Stomach (tissue), 9 donors: ENCODE measurements around the gene CARMIL1. TPM values are rescaled to one million over a fixed set of nuclear protein-coding genes. Genes with fewer than 3 reads are reported as not detected.
A peak's percentile ranks its signal among the peaks of the same experiment; 100 is the strongest.

Experiments used
- DNase-seq, 2 donors: peaks; one replicate each; pipeline versions ENCODE4 v3.0.0 to v3.0.0-alpha.2; 2013 to 2019
- H3K27ac ChIP-seq, 5 donors: fragments of 200-600 bp in 4 of 5; sonication (generic) in 4 of 5; one replicate each; pipeline ENCODE4 v1.5.1; 2013 to 2019; ENCODE audit warnings: mild to moderate bottlenecking in 1 of 5, moderate library complexity in 1 of 5
- H3K27me3 ChIP-seq, 3 donors: fragments of 200-600 bp; sonication (generic); one replicate each; pipeline ENCODE4 v1.5.1; 2017 to 2019; ENCODE audit warnings: mixed run types in 1 of 3
- H3K36me3 ChIP-seq, 4 donors: fragments of 200-600 bp; sonication (generic); 1 replicate in 3 of 4; 2 replicates in 1 of 4; pipeline ENCODE4 v1.5.1; 2016 to 2019
- H3K4me1 ChIP-seq, 4 donors: fragments of 200-600 bp; sonication (generic); one replicate each; pipeline ENCODE4 v1.5.1; 2016 to 2019
- H3K4me3 ChIP-seq, 4 donors: fragments of 200-600 bp; sonication (generic) in 3 of 4; one replicate each; pipeline ENCODE4 v1.5.1; 2016 to 2019; ENCODE audit warnings: mild to moderate bottlenecking in 1 of 4
- H3K9me3 ChIP-seq, 4 donors: fragments of 200-600 bp; sonication (generic); one replicate each; pipeline ENCODE4 v1.5.1; 2016 to 2019
- EP300 ChIP-seq: sonication (generic); formaldehyde crosslinking; IDR thresholded peaks from one replicate; pipeline ENCODE4 v1.6.1; 2017; ENCODE audit warnings: antibody characterized with exemption
- POLR2A ChIP-seq, 4 donors: fragments of 450-650 bp; IDR thresholded peaks; one replicate each; pipeline ENCODE4 v1.6.1; 2016; ENCODE audit warnings: antibody characterized with exemption in 4 of 4, control low read depth in 2 of 4, mild to moderate bottlenecking in 1 of 4, moderate library complexity in 1 of 4
- POLR2AphosphoS5 ChIP-seq, 3 donors: sonication (generic); formaldehyde crosslinking; IDR thresholded peaks; one replicate each; pipeline ENCODE4 v1.6.1; 2016; ENCODE audit warnings: antibody characterized with exemption in 3 of 3
- WGBS, 5 donors: extraction: QIAGEN DNeasy Blood & Tissue Kit in 3 of 5; methylation state at CpG; one replicate each; pipeline versions ENCODE4 v1.1.5 to v1.1.7; 2013 to 2018; 5-methylcytosine and 5-hydroxymethylcytosine counted together
- intact Hi-C: fragments of 100-400 bp; cut with DNase I; formaldehyde crosslinking; loops from one replicate; pipeline ENCODE4 v1.15.1; 2023; ENCODE audit warnings: low total_unique reads
- polyA plus RNA-seq, 3 donors: library from polyadenylated mRNA; stranded (reverse); fragments of 200-250 nt; gene quantifications; one replicate each; pipeline ENCODE4 v1.2.3, GENCODE V29; 2013
- total RNA-seq, 5 donors: library from RNA; depleted of rRNA; stranded (reverse); fragments of >200 nt; gene quantifications; one replicate each; pipeline versions ENCODE4 v1.1.0 to v1.2.3, GENCODE V29; 2014 to 2016
- TF ChIP-seq, protein P1 (sequence below), 7 experiments: fragments of 450-650 bp in 4 of 7; fragments of 200-600 bp in 3 of 7; sonication (generic) in 3 of 7; IDR thresholded peaks; one replicate each; pipeline ENCODE4 v1.5.1; 2016 to 2019; ENCODE audit warnings: antibody characterized with exemption in 7 of 7, control low read depth in 2 of 7, mild to moderate bottlenecking in 1 of 7
- donor health status: healthy with polysubstance abuse.
- donor health status: Bipolar disorder and iron deficiency.
- donor health status: healthy.

CARMIL1 gene
- total and polyA plus RNA-seq, 8 donors = 10.5 to 42.7 (median 14.9) TPM

DNA sequence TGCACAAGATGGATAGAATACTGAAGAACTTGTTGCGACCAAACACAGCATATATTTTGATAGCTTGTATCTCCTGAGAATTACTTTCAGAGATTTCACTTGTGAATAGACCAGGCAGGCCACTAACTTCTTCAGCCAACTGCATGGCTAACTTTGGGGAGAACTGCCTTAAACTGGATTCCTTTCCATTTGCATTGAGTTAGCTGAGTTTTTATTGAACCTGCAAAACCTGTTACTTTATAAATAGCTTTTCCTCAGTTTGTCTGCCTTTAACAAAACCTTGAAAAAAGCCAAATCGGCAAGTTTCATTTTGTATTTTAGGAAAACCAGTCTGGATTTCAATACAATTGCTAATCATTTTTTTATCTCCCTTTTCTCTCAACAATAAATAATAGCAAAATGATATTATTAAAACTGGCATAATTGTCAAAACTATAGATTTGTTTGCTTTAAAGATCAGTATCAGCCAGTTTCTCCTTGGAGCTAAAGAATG is 300.3 kb downstream of the CARMIL1 start:
- Histone ChIP-seq H3K4me1 (no peaks in the 10 kb centered on the region), H3K27me3 (no peaks in the 10 kb centered on the region), H3K4me3 (no peak overlapping the region), H3K36me3 (peaks cover 4 to 23% (median 10%) of the 10 kb centered on the region in 4 donors), H3K27ac (no peak overlapping the region), H3K9me3 (no peaks in the 10 kb centered on the region)
- intact Hi-C loops = no loop called here
- TF ChIP-seq EP300 = no peak
- TF ChIP-seq POLR2AphosphoS5 (IDR thresholded peaks at IDR 0.05) = no peak
- TF ChIP-seq, protein P1, sequence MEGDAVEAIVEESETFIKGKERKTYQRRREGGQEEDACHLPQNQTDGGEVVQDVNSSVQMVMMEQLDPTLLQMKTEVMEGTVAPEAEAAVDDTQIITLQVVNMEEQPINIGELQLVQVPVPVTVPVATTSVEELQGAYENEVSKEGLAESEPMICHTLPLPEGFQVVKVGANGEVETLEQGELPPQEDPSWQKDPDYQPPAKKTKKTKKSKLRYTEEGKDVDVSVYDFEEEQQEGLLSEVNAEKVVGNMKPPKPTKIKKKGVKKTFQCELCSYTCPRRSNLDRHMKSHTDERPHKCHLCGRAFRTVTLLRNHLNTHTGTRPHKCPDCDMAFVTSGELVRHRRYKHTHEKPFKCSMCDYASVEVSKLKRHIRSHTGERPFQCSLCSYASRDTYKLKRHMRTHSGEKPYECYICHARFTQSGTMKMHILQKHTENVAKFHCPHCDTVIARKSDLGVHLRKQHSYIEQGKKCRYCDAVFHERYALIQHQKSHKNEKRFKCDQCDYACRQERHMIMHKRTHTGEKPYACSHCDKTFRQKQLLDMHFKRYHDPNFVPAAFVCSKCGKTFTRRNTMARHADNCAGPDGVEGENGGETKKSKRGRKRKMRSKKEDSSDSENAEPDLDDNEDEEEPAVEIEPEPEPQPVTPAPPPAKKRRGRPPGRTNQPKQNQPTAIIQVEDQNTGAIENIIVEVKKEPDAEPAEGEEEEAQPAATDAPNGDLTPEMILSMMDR (IDR thresholded peaks at IDR 0.05) = no peak
- no peak for TF ChIP-seq POLR2A (IDR thresholded peaks at IDR 0.05)
- peak in 1 of 2 donors; percentile 19 for DNase-seq
- WGBS, 5 donors = 84 to 99% (median 92%) methylated on average over 2 of the region's 2 CpGs

DNA sequence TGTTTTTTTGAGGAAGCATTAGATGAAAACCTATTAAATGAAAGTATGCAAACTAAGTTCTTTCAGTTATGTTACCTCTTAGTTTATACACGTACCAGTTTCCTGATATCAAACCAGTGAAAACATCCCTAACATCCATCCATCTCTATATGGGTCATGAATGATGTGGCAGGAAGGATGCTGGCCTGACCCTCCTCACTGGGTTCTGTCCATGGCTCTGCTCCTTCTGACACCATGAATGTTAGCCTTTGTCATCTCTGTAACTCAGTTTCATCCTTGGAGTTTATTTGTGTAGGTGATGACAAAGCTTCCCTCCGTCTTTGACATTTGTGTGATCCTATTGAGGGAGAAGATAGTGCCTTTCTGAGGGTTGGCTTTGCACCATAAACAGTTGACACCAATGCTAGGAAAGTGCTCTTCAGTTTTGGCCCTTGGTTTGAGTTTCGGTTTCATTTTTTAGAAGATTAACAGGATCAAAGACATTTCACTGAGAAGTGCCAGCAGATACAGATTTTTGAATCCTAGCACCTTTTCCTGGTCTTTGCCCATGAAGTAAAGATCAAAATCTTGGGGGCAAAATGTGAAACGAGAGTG is 300.8 kb downstream of the CARMIL1 start:
- no peak overlapping the region for H3K4me3 ChIP-seq
- intact Hi-C loops = no loop called here
- 63 to 82% (median 79%) methylated on average over 4 of the region's 4 CpGs for WGBS, 5 donors
- H3K36me3 ChIP-seq = peaks cover 8 to 29% (median 10%) of the 10 kb centered on the region in 4 donors
- DNase-seq = no peak
- no peaks in the 10 kb centered on the region for H3K27me3 ChIP-seq
- H3K9me3 ChIP-seq = no peaks in the 10 kb centered on the region
- H3K4me1 ChIP-seq = no peaks in the 10 kb centered on the region
- H3K27ac ChIP-seq = no peak overlapping the region
- TF ChIP-seq EP300 (no peak), POLR2AphosphoS5 (IDR thresholded peaks at IDR 0.05) (no peak), POLR2A (IDR thresholded peaks at IDR 0.05) (no peak)
- TF ChIP-seq, protein P1 (IDR thresholded peaks at IDR 0.05) = no peak

DNA sequence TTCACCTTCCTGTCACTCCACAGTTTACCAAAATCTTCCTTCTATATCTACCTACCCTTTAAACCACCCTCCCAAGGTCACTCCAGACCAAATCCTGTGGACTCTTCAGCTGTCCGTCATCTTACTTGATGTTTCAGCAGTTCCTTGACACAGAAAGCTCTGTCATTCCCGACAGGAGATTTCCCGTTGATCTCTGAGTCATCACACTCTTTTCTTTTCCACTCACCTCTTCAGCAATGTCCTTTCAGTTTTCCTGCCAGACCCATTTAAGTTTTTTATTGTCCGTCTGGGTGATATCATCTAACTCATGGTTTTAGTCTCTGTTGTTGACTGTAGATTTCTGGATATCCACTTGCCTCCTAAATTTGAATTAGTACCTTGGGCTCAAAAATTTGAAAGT is 302.9 kb downstream of the CARMIL1 start:
- TF ChIP-seq POLR2A (IDR thresholded peaks at IDR 0.05) (no peak), EP300 (no peak), POLR2AphosphoS5 (IDR thresholded peaks at IDR 0.05) (no peak)
- TF ChIP-seq, protein P1 (IDR thresholded peaks at IDR 0.05) = no peak
- WGBS, 5 donors = 91 to 94% (median 93%) methylated on average over 4 of the region's 4 CpGs
- Histone ChIP-seq H3K4me3 (no peak overlapping the region), H3K27me3 (no peaks in the 10 kb centered on the region), H3K27ac (no peak overlapping the region), H3K4me1 (no peaks in the 10 kb centered on the region), H3K36me3 (peaks cover 8 to 29% (median 10%) of the 10 kb centered on the region in 4 donors), H3K9me3 (no peaks in the 10 kb centered on the region)
- no peak for DNase-seq
- intact Hi-C loops = no loop called here

DNA sequence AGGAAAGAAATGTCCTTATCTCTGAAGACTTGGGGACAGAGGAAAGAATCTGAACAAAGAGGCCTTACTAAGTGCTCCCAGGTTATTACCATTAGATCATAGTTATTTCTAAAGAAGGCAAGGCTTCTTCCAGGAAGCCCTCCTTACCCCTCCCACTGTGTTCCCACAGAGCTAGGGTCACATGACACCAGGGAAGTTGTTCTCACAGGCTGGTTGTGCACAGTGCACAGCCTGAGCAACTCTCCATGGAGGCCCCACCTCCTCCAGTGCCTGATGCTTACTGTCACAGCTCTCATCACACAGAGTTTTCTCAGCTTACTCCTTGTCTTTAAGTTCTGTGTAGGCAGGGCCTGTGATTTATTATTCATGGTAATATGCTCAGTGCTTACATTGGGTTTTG is 303.9 kb downstream of the CARMIL1 start:
- H3K36me3 ChIP-seq = peaks cover 8 to 31% (median 10%) of the 10 kb centered on the region in 4 donors
- H3K4me1 ChIP-seq = no peaks in the 10 kb centered on the region
- no peak for TF ChIP-seq POLR2AphosphoS5 (IDR thresholded peaks at IDR 0.05)
- TF ChIP-seq, protein P1 (IDR thresholded peaks at IDR 0.05) = no peak
- no peak for TF ChIP-seq POLR2A (IDR thresholded peaks at IDR 0.05)
- TF ChIP-seq EP300 = no peak
- H3K4me3 ChIP-seq = no peak overlapping the region
- no peaks in the 10 kb centered on the region for H3K9me3 ChIP-seq
- H3K27me3 ChIP-seq = no peaks in the 10 kb centered on the region
- DNase-seq = no peak
- no peak overlapping the region for H3K27ac ChIP-seq
- intact Hi-C loops = no loop called here
